Measurements from ENCODE around the gene CDH16. TPM values are rescaled to one million over a fixed set of nuclear protein-coding genes. Genes with fewer than 3 reads are reported as not detected.

Gene CDH16
- total and polyA plus RNA-seq, 2 experiments from 2014 or later: not detected

GRCh38 chr16:66862023-66862520 is 56.6 kb downstream of the CDH16 start (continued):
- TF ChIP-seq ZNF462 (CRISPR knock-in tag; IDR thresholded peaks at IDR 0.05): no peak
- no peak for TF ChIP-seq POLR2AphosphoS5 (IDR thresholded peaks at IDR 0.05; ENCODE audit: low read depth)
- no peak for TF ChIP-seq REST (IDR thresholded peaks at IDR 0.05; ENCODE audit: unreplicated experiment)
- TF ChIP-seq JUNB (IDR thresholded peaks at IDR 0.05; ENCODE audit: unreplicated experiment): no peak
- no peak for TF ChIP-seq NANOG (IDR thresholded peaks at IDR 0.05; ENCODE audit: borderline replicate concordance)
- no peak for TF ChIP-seq EZH2 (IDR thresholded peaks at IDR 0.05; ENCODE audit: low read depth, unreplicated experiment)
- TF ChIP-seq ZNF114 (CRISPR knock-in tag; IDR thresholded peaks at IDR 0.05): no peak
- TF ChIP-seq EZH2phosphoT487 (IDR thresholded peaks at IDR 0.05; ENCODE audit: unreplicated experiment): no peak

Data from GM23338 (cell line).